ENCODE measurements around the gene SNPH. TPM values are rescaled to one million over a fixed set of nuclear protein-coding genes. Genes with fewer than 3 reads are reported as not detected.

The SNPH gene
- total and polyA plus RNA-seq, 2 of the 4 experiments (the other 2 are of a cell fraction): 3.1 to 4.5 TPM

DNA sequence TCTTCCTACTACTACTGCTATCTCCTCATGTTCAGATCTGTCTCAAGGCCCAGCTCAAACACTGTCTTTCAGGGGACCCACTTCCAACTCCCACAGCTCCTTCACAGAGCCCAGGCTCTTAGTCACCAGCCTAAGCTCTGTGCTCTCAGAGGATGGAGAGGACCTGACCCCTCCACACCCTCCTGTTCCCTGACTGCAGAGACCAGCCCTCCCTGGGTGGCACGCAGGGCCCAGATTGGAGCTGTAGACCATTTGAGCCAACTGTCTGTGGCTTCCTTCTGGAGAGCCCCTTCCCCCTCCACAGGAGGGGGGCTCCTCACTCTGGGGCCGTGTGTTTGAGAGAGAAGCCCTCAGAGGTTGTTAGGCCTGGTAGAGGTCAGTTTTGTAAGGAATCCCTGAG lies 9.8 kb downstream of the SNPH start:
- no peaks in the 10 kb centered on the region for H3K9me3 ChIP-seq (ENCODE audit: control insufficient read depth, insufficient read depth, low read length)
- intact Hi-C loops (cut with micrococcal nuclease): no loop called here
- H4K5ac ChIP-seq (ENCODE audit: low read depth, low read length): no peak overlapping the region
- no peak overlapping the region for H3K18ac ChIP-seq (ENCODE audit: low read depth, low read length)
- no peak overlapping the region for H2BK15ac ChIP-seq (ENCODE audit: low read depth, low read length)
- no peak for TF ChIP-seq MXI1 (IDR thresholded peaks at IDR 0.05; ENCODE audit: borderline replicate concordance, low read depth, low read length)
- TF ChIP-seq RFX5 (IDR thresholded peaks at IDR 0.05; ENCODE audit: low read depth, low read length): no peak
- no peak overlapping the region for H2AK5ac ChIP-seq (ENCODE audit: low read depth, low read length)
- H4K20me1 ChIP-seq (ENCODE audit: insufficient read depth, low read length): peaks cover 20% of the 10 kb centered on the region; the same call in 1 of the 2 replicates
- H4K91ac ChIP-seq (ENCODE audit: insufficient read depth, low read depth, low read length): no peak overlapping the region
- no peak overlapping the region for H4K8ac ChIP-seq (ENCODE audit: low read depth in 2 of 2, low read length in 2 of 2)
- H3K4me1 ChIP-seq (ENCODE audit: control insufficient read depth, insufficient read depth, low read length): peaks cover 7% of the 10 kb centered on the region; the same call in 1 of the 2 replicates
- no peak for DNase-seq
- POLR2A ChIA-PET (ENCODE audit: unreplicated experiment): no interaction called here
- H2BK5ac ChIP-seq (ENCODE audit: low read depth, low read length, poor library complexity, severe bottlenecking): no peak overlapping the region
- CTCF ChIA-PET: interaction anchor here (1.5 kb wide), 1 partner anchor 8 kb away, joined by 4 read pairs; no protein-coding TSS in a partner anchor
- H3K9me1 ChIP-seq (ENCODE audit: insufficient read depth, low read length): peaks cover 26% of the 10 kb centered on the region
- no peak overlapping the region for H2BK120ac ChIP-seq (ENCODE audit: low read depth, low read length)
- no peak for ATAC-seq (ENCODE audit: low read depth)
- no peak overlapping the region for H2AFZ ChIP-seq (replicated peaks; ENCODE audit: low read length, poor library complexity)
- no peak overlapping the region for H2BK20ac ChIP-seq (ENCODE audit: low read depth, low read length)
- H3K36me3 ChIP-seq (ENCODE audit: control insufficient read depth, insufficient read depth, low read length): no peaks in the 10 kb centered on the region; the same call in 1 of the 2 replicates
- in situ Hi-C loops (cut with MboI; ENCODE audit: low sequenced_read_pairs): no loop called here
- no peak overlapping the region for H3K27ac ChIP-seq (ENCODE audit: insufficient read depth, low read length)
- H3K79me1 ChIP-seq (ENCODE audit: low read depth in 1 of 2, low read length in 2 of 2): peaks cover 14 to 26% of the 10 kb centered on the region in 2 experiments
- no peak overlapping the region for H2AK9ac ChIP-seq (replicated peaks; ENCODE audit: low read depth, low read length, poor library complexity)
- no peak overlapping the region for H3K4me3 ChIP-seq (ENCODE audit: insufficient read depth, low read depth, low read length)
- H3K4me2 ChIP-seq (ENCODE audit: low read depth, low read length): no peak overlapping the region
- H3K9ac ChIP-seq (ENCODE audit: low read depth, low read length): no peak overlapping the region
- H3K27me3 ChIP-seq (ENCODE audit: control insufficient read depth, insufficient read depth, low read length): no peaks in the 10 kb centered on the region
- WGBS, 2 experiments (ENCODE audit: extremely low coverage in 2 of 2, insufficient read length in 1 of 2): no CpG with 5 or more reads among the region's 2 CpGs
- BruUV-seq (replicated peaks): no TSS peak
- dilution Hi-C loops (cut with HindIII; ENCODE audit: low sequenced_read_pairs, unreplicated experiment): no loop called here
- no peak overlapping the region for H3K56ac ChIP-seq (ENCODE audit: extremely low read depth, insufficient read depth, low read length)
- no peak overlapping the region for H3K4ac ChIP-seq (ENCODE audit: low read depth, low read length)
- no peak overlapping the region; the same call in 1 of the 2 replicates for H3K23ac ChIP-seq (ENCODE audit: low read depth, low read length)
- H3K14ac ChIP-seq (replicated peaks; ENCODE audit: low read depth, low read length): no peak overlapping the region

Data from IMR-90 (cell line).